ENCODE results near the gene C18orf54.

C18orf54 gene

DNA sequence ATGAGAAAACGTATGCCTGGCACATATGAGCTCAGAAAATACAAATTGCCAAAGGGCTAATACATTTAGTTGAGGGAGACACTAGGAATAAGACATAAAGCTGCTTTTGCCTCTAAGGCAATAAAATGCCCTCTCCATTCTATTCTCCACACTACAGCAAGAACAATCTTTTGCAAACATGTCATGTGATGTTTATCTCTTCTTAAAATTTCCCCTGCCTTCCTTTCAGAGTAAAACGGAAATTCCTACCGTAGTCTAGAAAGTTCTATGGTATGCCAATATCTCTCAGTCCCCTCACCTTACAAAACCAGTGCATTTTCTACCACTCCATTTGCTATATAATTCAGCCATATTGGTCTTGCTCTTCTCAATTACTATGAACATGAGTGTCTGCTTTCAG, 33.1 kb downstream of the C18orf54 start:
- Histone ChIP-seq H4K8ac (ENCODE audit: low read length) (no peak overlapping the region), H3K9ac (ENCODE audit: low read length) (no peak overlapping the region), H2BK15ac (ENCODE audit: low read depth, poor library complexity, severe bottlenecking) (no peak overlapping the region), H3K79me1 (replicated peaks; ENCODE audit: low read length, poor library complexity, severe bottlenecking) (no peaks in the 10 kb centered on the region), H3K27ac (ENCODE audit: low read length, poor library complexity, severe bottlenecking) (no peak overlapping the region), H3K36me3 (ENCODE audit: control insufficient read depth in 1 of 2, insufficient read depth in 2 of 2, low read depth in 1 of 2, low read length in 2 of 2) (no peaks in the 10 kb centered on the region), H3K9me3 (ENCODE audit: control insufficient read depth, low read length) (no peaks in the 10 kb centered on the region), H3K4me1 (ENCODE audit: control insufficient read depth, insufficient read depth, low read depth, low read length) (peaks cover 4% of the 10 kb centered on the region), H2BK5ac (ENCODE audit: low read depth, low read length, poor library complexity, severe bottlenecking) (no peak overlapping the region), H3K4me3 (ENCODE audit: insufficient read depth in 1 of 2, low read depth in 1 of 2, low read length in 2 of 2) (no peak overlapping the region), H3K4me2 (ENCODE audit: low read length, poor library complexity, severe bottlenecking) (no peak overlapping the region), H3K27me3 (ENCODE audit: control insufficient read depth in 1 of 2, insufficient read depth in 1 of 2, low read length in 2 of 2) (no peaks in the 10 kb centered on the region), H4K91ac (ENCODE audit: low read length) (no peak overlapping the region), H2BK12ac (ENCODE audit: low read length in 2 of 2) (no peak overlapping the region), H3K14ac (ENCODE audit: low read length in 2 of 2) (no peak overlapping the region), H3K4ac (ENCODE audit: low read depth in 1 of 2, low read length in 2 of 2) (no peak overlapping the region), H2AFZ (ENCODE audit: low read depth, low read length) (no peak overlapping the region), H3K23ac (ENCODE audit: low read length in 2 of 2) (no peak overlapping the region), H3K18ac (ENCODE audit: low read depth in 1 of 2, low read length in 2 of 2) (no peak overlapping the region), H2BK120ac (ENCODE audit: low read depth, low read length) (no peak overlapping the region), H2AK5ac (ENCODE audit: low read length, severe bottlenecking) (peak overlapping the region; percentile 27)
- 65% methylated on average over 3 of the region's 3 CpGs for WGBS
- DNase-seq = no peak

DNA sequence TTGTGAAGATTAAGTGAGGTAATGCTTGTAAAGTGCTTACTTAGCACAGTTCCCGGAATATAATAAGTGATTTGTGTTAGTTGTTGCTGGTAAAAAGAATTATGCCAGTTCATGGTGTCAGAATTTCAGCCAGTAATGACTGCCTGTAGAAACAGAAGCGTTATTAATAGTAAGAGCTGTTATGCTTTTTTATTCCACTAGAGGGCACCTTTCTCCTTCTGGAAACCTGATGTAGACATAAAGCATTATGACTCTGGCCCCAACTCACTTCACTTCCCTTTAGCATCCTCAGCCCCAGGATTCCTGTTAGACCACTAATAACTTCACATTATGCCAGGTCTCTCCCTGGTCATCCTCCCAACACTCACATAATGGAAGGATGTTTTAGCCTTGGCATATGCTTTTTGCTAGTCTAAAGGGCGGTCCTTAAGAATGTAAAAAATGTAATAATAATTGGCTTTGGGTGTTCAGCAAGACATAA, 34.9 kb downstream of the C18orf54 start:
- peak overlapping the region; percentile 42 for H3K9ac ChIP-seq (ENCODE audit: low read length)
- no peak overlapping the region for H4K8ac ChIP-seq (ENCODE audit: low read length)
- H2BK12ac ChIP-seq (ENCODE audit: low read length in 2 of 2) = no peak overlapping the region
- no peaks in the 10 kb centered on the region for H3K9me3 ChIP-seq (ENCODE audit: control insufficient read depth, low read length)
- no peaks in the 10 kb centered on the region for H3K36me3 ChIP-seq (ENCODE audit: control insufficient read depth in 1 of 2, insufficient read depth in 2 of 2, low read depth in 1 of 2, low read length in 2 of 2)
- no peak overlapping the region for H2BK120ac ChIP-seq (ENCODE audit: low read depth, low read length)
- H3K18ac ChIP-seq (ENCODE audit: low read depth in 1 of 2, low read length in 2 of 2) = no peak overlapping the region
- no peak overlapping the region for H3K23ac ChIP-seq (ENCODE audit: low read length in 2 of 2)
- no peak overlapping the region for H2AFZ ChIP-seq (ENCODE audit: low read depth, low read length)
- H3K4me1 ChIP-seq (ENCODE audit: control insufficient read depth, insufficient read depth, low read depth, low read length) = peaks cover 4% of the 10 kb centered on the region
- peak; percentile 72 for DNase-seq
- H3K79me1 ChIP-seq (replicated peaks; ENCODE audit: low read length, poor library complexity, severe bottlenecking) = no peaks in the 10 kb centered on the region
- no peak overlapping the region for H2BK15ac ChIP-seq (ENCODE audit: low read depth, poor library complexity, severe bottlenecking)
- H2BK5ac ChIP-seq (ENCODE audit: low read depth, low read length, poor library complexity, severe bottlenecking) = no peak overlapping the region
- H2AK5ac ChIP-seq (ENCODE audit: low read length, severe bottlenecking) = no peak overlapping the region
- WGBS = 7% methylated on average over 2 of the region's 3 CpGs
- H3K27ac ChIP-seq (ENCODE audit: low read length, poor library complexity, severe bottlenecking) = no peak overlapping the region
- H3K27me3 ChIP-seq (ENCODE audit: control insufficient read depth in 1 of 2, insufficient read depth in 1 of 2, low read length in 2 of 2) = no peaks in the 10 kb centered on the region
- no peak overlapping the region for H3K4me3 ChIP-seq (ENCODE audit: insufficient read depth in 1 of 2, low read depth in 1 of 2, low read length in 2 of 2)
- no peak overlapping the region for H4K91ac ChIP-seq (ENCODE audit: low read length)
- H3K4me2 ChIP-seq (ENCODE audit: low read length, poor library complexity, severe bottlenecking) = no peak overlapping the region
- no peak overlapping the region for H3K14ac ChIP-seq (ENCODE audit: low read length in 2 of 2)
- no peak overlapping the region for H3K4ac ChIP-seq (ENCODE audit: low read depth in 1 of 2, low read length in 2 of 2)

DNA sequence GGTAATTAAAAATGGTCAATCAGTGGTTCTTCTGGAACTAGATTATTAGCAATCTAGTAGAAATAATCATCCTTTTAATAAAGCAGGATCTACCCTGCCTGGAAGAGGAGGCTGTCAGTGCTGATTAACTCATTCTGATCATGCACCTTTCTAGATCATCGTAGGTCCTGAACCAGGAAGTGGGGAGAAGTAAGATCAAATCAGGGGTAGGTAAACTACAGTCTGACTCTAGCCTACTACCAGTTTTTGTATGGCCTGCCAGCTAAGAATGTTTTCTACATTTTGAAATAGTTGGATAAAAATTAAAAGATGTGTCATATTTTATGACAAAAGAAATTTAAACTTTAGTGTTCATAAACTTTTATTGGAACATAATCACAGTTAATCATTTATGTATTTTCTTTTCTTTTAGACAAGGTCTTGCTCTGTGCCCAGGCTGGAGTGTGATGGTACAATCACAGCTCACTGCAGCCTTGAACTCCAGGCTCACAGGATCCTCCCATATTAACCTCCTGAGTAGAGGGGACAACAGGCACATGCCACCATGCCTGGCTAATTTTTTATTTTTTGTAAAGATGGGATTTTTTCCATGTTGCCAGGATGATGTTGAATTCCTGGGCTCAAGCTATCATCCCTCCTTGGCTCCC, 36.1 kb downstream of the C18orf54 start:
- Histone ChIP-seq H3K36me3 (ENCODE audit: control insufficient read depth in 1 of 2, insufficient read depth in 2 of 2, low read depth in 1 of 2, low read length in 2 of 2) (no peaks in the 10 kb centered on the region), H2BK120ac (ENCODE audit: low read depth, low read length) (no peak overlapping the region), H3K4ac (ENCODE audit: low read depth in 1 of 2, low read length in 2 of 2) (no peak overlapping the region), H3K14ac (ENCODE audit: low read length in 2 of 2) (no peak overlapping the region), H3K18ac (ENCODE audit: low read depth in 1 of 2, low read length in 2 of 2) (no peak overlapping the region), H3K4me1 (ENCODE audit: control insufficient read depth, insufficient read depth, low read depth, low read length) (peaks cover 2% of the 10 kb centered on the region), H3K23ac (ENCODE audit: low read length in 2 of 2) (no peak overlapping the region), H2AFZ (ENCODE audit: low read depth, low read length) (no peak overlapping the region), H3K9me3 (ENCODE audit: control insufficient read depth, low read length) (no peaks in the 10 kb centered on the region), H2BK12ac (ENCODE audit: low read length in 2 of 2) (no peak overlapping the region), H3K4me3 (ENCODE audit: insufficient read depth in 1 of 2, low read depth in 1 of 2, low read length in 2 of 2) (no peak overlapping the region), H4K91ac (ENCODE audit: low read length) (no peak overlapping the region), H3K27me3 (ENCODE audit: control insufficient read depth in 1 of 2, insufficient read depth in 1 of 2, low read length in 2 of 2) (no peaks in the 10 kb centered on the region), H2BK5ac (ENCODE audit: low read depth, low read length, poor library complexity, severe bottlenecking) (no peak overlapping the region), H2BK15ac (ENCODE audit: low read depth, poor library complexity, severe bottlenecking) (no peak overlapping the region), H3K9ac (ENCODE audit: low read length) (no peak overlapping the region), H2AK5ac (ENCODE audit: low read length, severe bottlenecking) (no peak overlapping the region), H4K8ac (ENCODE audit: low read length) (no peak overlapping the region), H3K27ac (ENCODE audit: low read length, poor library complexity, severe bottlenecking) (no peak overlapping the region), H3K4me2 (ENCODE audit: low read length, poor library complexity, severe bottlenecking) (no peak overlapping the region), H3K79me1 (replicated peaks; ENCODE audit: low read length, poor library complexity, severe bottlenecking) (no peaks in the 10 kb centered on the region)
- DNase-seq = no peak
- WGBS = 95% methylated on average over 1 of the region's 1 CpG

DNA sequence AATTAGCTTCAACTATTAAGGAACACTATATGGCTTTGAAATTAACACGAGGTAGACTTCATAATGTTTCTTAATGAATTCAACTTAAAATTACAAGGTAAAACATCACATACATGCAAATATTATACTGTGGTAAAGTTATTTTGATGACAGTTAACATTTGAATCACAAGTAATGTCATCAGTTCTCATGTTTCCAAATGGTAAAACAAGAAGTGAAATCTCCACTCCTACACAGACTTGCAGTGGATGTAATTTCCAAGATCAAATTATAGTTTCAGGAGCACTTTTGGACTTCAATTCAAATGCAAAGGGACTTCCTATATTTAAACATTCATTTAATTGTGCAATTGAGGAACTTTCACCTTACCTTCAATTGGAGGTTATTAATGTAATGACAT, 39.1 kb downstream of the C18orf54 start:
- Histone ChIP-seq H2BK120ac (ENCODE audit: low read depth, low read length) (no peak overlapping the region), H3K14ac (ENCODE audit: low read length in 2 of 2) (no peak overlapping the region), H3K4me2 (ENCODE audit: low read length, poor library complexity, severe bottlenecking) (no peak overlapping the region), H3K79me1 (replicated peaks; ENCODE audit: low read length, poor library complexity, severe bottlenecking) (no peaks in the 10 kb centered on the region), H4K8ac (ENCODE audit: low read length) (no peak overlapping the region), H3K36me3 (ENCODE audit: control insufficient read depth in 1 of 2, insufficient read depth in 2 of 2, low read depth in 1 of 2, low read length in 2 of 2) (no peaks in the 10 kb centered on the region), H2BK15ac (ENCODE audit: low read depth, poor library complexity, severe bottlenecking) (no peak overlapping the region), H3K4me1 (ENCODE audit: control insufficient read depth, insufficient read depth, low read depth, low read length) (no peaks in the 10 kb centered on the region), H3K4ac (ENCODE audit: low read depth in 1 of 2, low read length in 2 of 2) (no peak overlapping the region), H3K4me3 (ENCODE audit: insufficient read depth in 1 of 2, low read depth in 1 of 2, low read length in 2 of 2) (no peak overlapping the region), H2BK5ac (ENCODE audit: low read depth, low read length, poor library complexity, severe bottlenecking) (no peak overlapping the region), H4K91ac (ENCODE audit: low read length) (no peak overlapping the region), H3K27ac (ENCODE audit: low read length, poor library complexity, severe bottlenecking) (no peak overlapping the region), H2AK5ac (ENCODE audit: low read length, severe bottlenecking) (no peak overlapping the region), H3K9me3 (ENCODE audit: control insufficient read depth, low read length) (no peaks in the 10 kb centered on the region), H2AFZ (ENCODE audit: low read depth, low read length) (no peak overlapping the region), H3K9ac (ENCODE audit: low read length) (no peak overlapping the region), H3K18ac (ENCODE audit: low read depth in 1 of 2, low read length in 2 of 2) (no peak overlapping the region), H2BK12ac (ENCODE audit: low read length in 2 of 2) (no peak overlapping the region), H3K23ac (ENCODE audit: low read length in 2 of 2) (no peak overlapping the region), H3K27me3 (ENCODE audit: control insufficient read depth in 1 of 2, insufficient read depth in 1 of 2, low read length in 2 of 2) (no peaks in the 10 kb centered on the region)
- DNase-seq = no peak
- no CpG with 5 or more reads among the region's 1 CpG for WGBS

Measured in mesenchymal stem cell (in vitro differentiated cells and primary cell).